WERI-Rb-1 (cell line): Measurements from ENCODE around the gene PEX5L.

ENCODE experiments used
- DNase-seq: peaks from one replicate; pipeline ENCODE4 v3.0.0-alpha.2; 2020
- H3K27ac ChIP-seq: fragments of 250-450 bp; sonication (Bioruptor Pico); 2 replicates; pipeline ENCODE4 v1.5.1; 2020; ENCODE audit warnings: mild to moderate bottlenecking, moderate library complexity
- H3K27me3 ChIP-seq: fragments of 250-450 bp; sonication (Bioruptor Pico); 2 replicates; pipeline ENCODE4 v1.5.1; 2021; ENCODE audit warnings: mild to moderate bottlenecking, low read depth, moderate library complexity; ENCODE audit not compliant: insufficient read depth, severe bottlenecking
- H3K36me3 ChIP-seq: fragments of 250-450 bp; sonication (Bioruptor Pico); 2 replicates; pipeline ENCODE4 v1.5.1; 2020; ENCODE audit warnings: mild to moderate bottlenecking, moderate library complexity
- H3K4me3 ChIP-seq: 2 replicates; pipeline ENCODE4 v1.5.1; 2011; ENCODE audit warnings: low read depth, mild to moderate bottlenecking, control low read depth, low read length
- H3K9me3 ChIP-seq: fragments of 250-450 bp; sonication (Bioruptor Pico); 2 replicates; pipeline ENCODE4 v1.5.1; 2021; ENCODE audit warnings: mild to moderate bottlenecking, moderate library complexity; ENCODE audit not compliant: severe bottlenecking
- CTCF ChIP-seq: IDR thresholded peaks from 2 replicates; pipeline ENCODE4 v1.5.1; 2011; ENCODE audit warnings: low read depth, mild to moderate bottlenecking, control low read depth, inconsistent platforms, low read length

PEX5L gene

GRCh38 chr3:179868715-179869114 lies 168.0 kb downstream of the PEX5L start:
- Histone ChIP-seq H3K4me3 (no peak overlapping the region), H3K36me3 (0 out of 2 replicates have a peak, but pooled peaks cover 2% of the 10 kb centered on the region), H3K27ac (no peak overlapping the region), H3K27me3 (no peaks in the 10 kb centered on the region), H3K9me3 (no peaks in the 10 kb centered on the region)
- DNase-seq = no peak
- no peak for TF ChIP-seq CTCF

GRCh38 chr3:179867961-179868360 lies 168.8 kb downstream of the PEX5L start:
- Histone ChIP-seq H3K27ac (no peak overlapping the region), H3K4me3 (no peak overlapping the region), H3K36me3 (0 out of 2 replicates have a peak, but pooled peaks cover 2% of the 10 kb centered on the region), H3K27me3 (no peaks in the 10 kb centered on the region), H3K9me3 (no peaks in the 10 kb centered on the region)
- DNase-seq = no peak
- no peak for TF ChIP-seq CTCF

- no peak overlapping the region for H3K27ac ChIP-seq
- no peak for DNase-seq
- H3K27me3 ChIP-seq = no peaks in the 10 kb centered on the region
- H3K36me3 ChIP-seq = no peaks in the 10 kb centered on the region; the same call in 1 of the 2 replicates
- H3K4me3 ChIP-seq = no peak overlapping the region
- no peaks in the 10 kb centered on the region for H3K9me3 ChIP-seq
- no peak for TF ChIP-seq CTCF
Observed at GRCh38 chr3:179865861-179866505, 170.8 kb downstream of the PEX5L start.

- peaks cover 7% of the 10 kb centered on the region; the same call in 1 of the 2 replicates for H3K36me3 ChIP-seq
- no peak for DNase-seq
- no peak overlapping the region for H3K27ac ChIP-seq
- no peaks in the 10 kb centered on the region for H3K9me3 ChIP-seq
- H3K4me3 ChIP-seq = no peak overlapping the region
- no peak for TF ChIP-seq CTCF
- no peaks in the 10 kb centered on the region for H3K27me3 ChIP-seq
Observed at GRCh38 chr3:179861953-179862352, 174.8 kb downstream of the PEX5L start.

GRCh38 chr3:179861292-179861691 lies 175.4 kb downstream of the PEX5L start:
- H3K9me3 ChIP-seq = no peaks in the 10 kb centered on the region
- no peak overlapping the region for H3K4me3 ChIP-seq
- peaks cover 7% of the 10 kb centered on the region; the same call in 1 of the 2 replicates for H3K36me3 ChIP-seq
- no peak for TF ChIP-seq CTCF
- no peak overlapping the region for H3K27ac ChIP-seq
- no peak for DNase-seq
- H3K27me3 ChIP-seq = no peaks in the 10 kb centered on the region
